Right renal pelvis (tissue), 4 donors: ENCODE results near the gene PPIL4. TPM values are rescaled to one million over a fixed set of nuclear protein-coding genes. Genes with fewer than 3 reads are reported as not detected.

Experiments
- DNase-seq, 4 donors: peaks; one replicate each; pipeline ENCODE4 v3.0.0-alpha.2; 2013; ENCODE audit warnings: low read depth in 4 of 4, low spot score in 3 of 4, missing footprints in 1 of 4
- polyA plus RNA-seq, 4 donors: library from polyadenylated mRNA; unstranded; fragments of 120-200 nt; gene quantifications; one replicate each; pipeline ENCODE4 v1.2.1, GENCODE V29; 2013; ENCODE audit not compliant: insufficient read length in 4 of 4

The PPIL4 gene
- polyA plus RNA-seq, 4 donors, result 53.8 to 66.2 (median 63.8) TPM

DNA sequence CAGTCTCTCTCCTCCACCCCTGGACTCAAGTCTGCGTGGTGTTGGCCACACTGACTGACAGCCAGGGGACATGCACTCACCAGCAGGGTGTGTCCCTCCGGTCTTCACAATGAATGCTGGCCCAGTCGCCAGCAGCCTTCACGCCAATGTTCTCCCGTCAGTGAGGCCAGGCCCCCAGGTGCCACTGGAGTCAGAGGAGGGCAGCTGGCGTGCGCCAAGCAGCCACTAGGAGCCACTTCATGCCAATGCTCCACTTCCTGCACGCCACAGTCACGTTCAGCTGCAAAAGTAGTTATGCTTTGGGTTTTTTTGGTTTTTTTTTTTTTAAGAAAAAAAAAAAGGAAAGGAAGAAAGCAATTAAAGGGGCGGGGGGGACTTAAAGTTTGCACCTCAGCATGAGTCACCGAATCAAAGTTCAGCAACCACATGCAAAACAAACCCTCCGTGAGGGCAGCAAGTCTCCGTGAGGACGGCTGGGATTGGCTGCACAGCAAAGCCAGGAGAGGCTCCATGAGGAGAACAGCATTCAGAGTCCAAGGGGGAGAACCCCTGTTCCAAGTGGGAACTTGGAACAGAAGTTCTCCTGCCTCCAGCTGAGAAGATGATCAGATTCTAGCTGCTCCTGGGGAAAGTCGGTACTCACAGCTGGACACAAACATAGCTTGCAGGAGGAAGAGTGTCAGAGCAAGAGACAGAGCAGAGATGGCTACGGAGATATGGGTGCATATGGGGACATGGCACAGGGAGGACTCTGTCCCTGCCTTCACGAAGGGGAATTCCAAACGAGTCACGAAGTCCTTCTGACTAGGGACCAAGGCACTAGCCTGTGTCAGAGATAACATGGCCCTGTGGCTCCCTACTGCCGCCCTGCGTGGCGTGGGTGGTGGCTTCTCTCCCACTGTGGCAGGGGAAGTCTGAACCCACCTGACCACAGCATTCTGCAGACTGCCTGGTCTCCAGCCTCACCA is 60.8 kb downstream of the PPIL4 start, which contains the start of gene ZC3H12D:
Gene ZC3H12D (minus strand): TSS at position 282 of the 968 bp plus-strand sequence. CDS start 10,471 bp downstream, outside the sequence.
- no peak for DNase-seq

GRCh38 chr6:149483849-149484655 is 61.8 kb downstream of the PPIL4 start:
- DNase-seq, result no peak

GRCh38 chr6:149483334-149483725 is 62.5 kb downstream of the PPIL4 start:
- no peak for DNase-seq

DNA sequence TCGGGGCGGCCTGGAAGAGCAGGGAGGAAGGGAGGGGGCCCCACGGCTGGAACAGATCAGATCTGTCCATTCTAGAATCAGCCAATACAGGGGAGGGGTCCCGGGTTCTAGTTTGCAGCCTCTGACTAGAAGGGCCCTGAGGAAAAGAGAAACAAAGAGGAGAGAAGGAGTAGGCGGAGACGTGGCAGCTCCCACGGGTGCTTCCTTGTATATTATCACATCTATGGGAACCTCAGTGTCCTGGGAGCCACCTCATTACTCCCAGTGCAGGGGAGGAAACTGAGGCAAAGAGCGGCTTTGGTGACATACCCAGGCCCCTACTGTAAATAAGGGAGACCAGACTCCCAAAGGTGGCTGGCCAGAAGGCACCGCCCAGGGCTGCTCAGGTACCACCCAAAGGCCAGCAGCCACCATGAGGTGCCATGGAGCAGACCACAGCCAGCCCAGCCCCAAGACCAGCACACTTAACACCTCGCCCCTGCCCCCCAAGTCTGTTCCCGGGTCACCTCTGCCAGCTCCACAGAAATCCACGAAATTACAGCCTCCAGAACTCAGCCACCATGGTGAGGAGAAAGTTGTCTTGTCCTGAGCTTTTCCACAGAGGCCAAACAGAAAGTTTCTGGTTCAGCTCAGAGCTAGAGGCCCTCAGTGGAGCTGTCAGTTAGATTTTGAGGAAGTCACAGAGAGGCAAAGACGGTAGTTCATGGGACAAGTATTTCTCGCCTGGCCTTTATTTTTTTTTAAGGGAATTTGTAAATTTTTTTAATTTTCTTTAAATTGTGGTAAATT is 63.1 kb downstream of the PPIL4 start:
- DNase-seq, result no peak

- DNase-seq, result no peak
Measured at GRCh38 chr6:149480502-149481280, 65.2 kb downstream of the PPIL4 start.

DNA sequence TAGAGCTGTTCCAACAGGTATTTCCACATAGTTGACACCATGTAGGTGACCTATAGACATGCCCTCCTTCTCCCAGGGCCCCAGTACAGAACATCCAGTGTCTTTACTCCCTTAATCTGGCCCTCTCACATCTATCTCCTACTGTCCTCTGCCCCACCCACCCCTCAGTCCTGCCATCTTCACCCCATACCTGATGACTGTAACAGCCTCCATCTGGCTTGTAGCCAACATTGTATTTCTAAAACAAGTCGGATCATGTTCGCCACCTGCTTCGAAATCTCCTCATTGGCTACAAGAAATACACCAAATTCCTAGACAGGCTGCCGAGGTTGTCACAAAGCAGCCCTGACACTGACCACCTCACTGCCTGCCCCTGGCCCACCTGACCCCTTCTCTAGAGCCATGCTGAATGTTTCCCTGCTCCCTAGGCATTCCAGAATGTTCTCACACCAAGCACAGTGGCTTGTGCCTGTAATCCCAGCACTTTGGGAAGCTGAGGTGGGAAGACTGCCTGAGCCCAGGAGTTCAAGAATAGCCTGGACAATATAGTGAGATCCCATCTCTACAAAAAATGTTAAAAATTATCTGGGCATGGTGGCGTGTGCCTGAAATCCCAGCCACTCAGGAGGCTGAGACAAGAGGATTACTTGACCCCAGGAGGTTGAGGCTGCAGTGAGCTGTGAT is 67.1 kb downstream of the PPIL4 start:
- no peak for DNase-seq

GRCh38 chr6:149477544-149477943 is 68.3 kb downstream of the PPIL4 start:
- no peak for DNase-seq

- no peak for DNase-seq
Measured at GRCh38 chr6:149476789-149477455, 68.9 kb downstream of the PPIL4 start.

GRCh38 chr6:149474108-149474935 is 71.5 kb downstream of the PPIL4 start:
- no peak for DNase-seq

GRCh38 chr6:149473080-149474052 is 72.5 kb downstream of the PPIL4 start:
- DNase-seq, result no peak

- no peak for DNase-seq
Measured at GRCh38 chr6:149472241-149472640, 73.6 kb downstream of the PPIL4 start.

DNA sequence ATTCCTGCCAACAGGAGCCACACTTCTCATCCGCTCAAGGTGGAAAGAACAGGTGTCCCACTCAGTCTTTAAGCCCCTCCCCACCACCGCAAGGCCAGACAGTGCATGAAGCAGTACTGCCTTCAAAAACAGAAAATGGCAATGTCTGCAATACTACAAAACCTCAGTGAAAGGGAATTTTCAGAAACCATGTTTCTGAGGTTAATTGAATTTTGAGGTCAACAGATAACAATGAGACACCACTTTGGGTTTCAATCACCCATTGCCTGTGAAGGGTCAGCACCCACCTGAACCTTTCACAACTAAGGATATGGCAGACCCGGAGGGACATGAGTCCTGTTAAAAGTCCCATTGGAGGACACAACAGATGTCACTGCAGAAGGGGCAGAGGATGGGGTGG is 74.0 kb downstream of the PPIL4 start:
- no peak for DNase-seq

DNA sequence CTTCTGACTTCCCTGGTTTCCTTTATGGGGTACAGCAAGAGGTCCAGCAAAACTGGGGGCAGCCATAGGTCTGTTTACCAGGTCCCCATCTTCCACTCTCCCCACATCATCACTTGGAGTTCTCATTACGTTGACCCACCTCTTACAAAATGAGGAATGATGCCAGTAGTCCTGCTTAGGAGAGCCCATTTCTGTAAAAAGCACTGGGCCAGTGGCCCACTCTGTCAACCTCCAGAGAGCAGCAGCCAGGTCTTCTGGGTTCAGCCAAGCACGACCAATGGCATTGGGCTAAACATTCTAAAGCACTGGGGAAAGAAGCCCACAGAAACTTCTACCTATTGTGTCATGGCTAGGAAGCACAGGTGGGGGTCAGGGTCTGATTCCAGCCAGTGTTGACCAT is 74.9 kb downstream of the PPIL4 start:
- DNase-seq, result no peak

DNA sequence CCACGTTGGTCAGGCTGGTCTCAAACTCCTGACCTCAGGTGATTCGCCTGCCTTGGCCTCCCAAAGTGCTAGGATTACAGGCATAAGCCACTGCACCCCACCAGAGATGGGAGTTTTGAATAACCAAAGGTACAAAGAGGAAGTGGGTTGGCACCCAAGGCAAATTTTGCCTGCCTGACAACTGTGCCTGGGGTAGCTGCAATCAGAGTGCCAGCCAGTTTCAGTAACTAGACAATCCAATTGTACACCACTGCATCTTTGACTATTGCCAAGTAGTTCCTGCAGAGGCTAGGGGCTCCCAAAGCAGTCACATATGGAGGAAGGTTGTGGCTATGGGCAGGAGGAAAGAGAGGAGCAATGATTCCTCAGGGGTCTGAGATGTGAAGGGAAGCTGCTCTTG is 77.7 kb downstream of the PPIL4 start:
- DNase-seq, result no peak

- no peak for DNase-seq
Measured at GRCh38 chr6:149467265-149467664, 78.6 kb downstream of the PPIL4 start.

GRCh38 chr6:149464411-149464810 is 81.4 kb downstream of the PPIL4 start:
- no peak for DNase-seq

DNA sequence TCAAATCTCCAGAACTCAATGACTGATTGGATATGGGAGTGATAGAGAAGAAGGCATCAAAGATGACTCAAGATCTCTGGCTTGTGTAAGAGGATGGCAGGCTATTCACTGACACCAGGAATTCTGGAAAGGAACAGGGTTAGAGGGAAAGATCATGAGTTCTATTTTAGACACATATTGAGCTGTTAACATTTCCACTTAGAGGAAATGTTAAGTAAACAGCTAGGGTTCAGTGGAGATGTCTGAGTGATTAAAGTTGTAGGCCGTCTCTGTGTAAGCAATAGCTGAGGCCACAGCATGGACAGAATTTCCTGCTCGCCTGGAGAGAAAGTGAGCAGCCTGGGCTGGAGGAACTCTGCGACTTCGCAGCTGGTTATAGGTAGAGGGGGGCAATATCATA is 82.1 kb downstream of the PPIL4 start:
- no peak for DNase-seq
